Choroid plexus epithelial cell (primary cell): Measurements from ENCODE around the gene TRABD2B.

Experiments
- DNase-seq: peaks from one replicate; pipeline ENCODE4 v3.0.0-alpha.2; 2010; ENCODE audit warnings: low read depth
- H3K4me3 ChIP-seq: 2 replicates; pipeline ENCODE4 v1.5.1; 2011; ENCODE audit warnings: low read depth, mild to moderate bottlenecking, control low read depth, low read length, moderate library complexity
- CTCF ChIP-seq: conservative IDR thresholded peaks from 2 replicates; pipeline ENCODE4 v1.5.1; 2011; ENCODE audit warnings: low read depth, mild to moderate bottlenecking, control low read depth, inconsistent platforms, low read length, moderate library complexity

The TRABD2B gene

DNA sequence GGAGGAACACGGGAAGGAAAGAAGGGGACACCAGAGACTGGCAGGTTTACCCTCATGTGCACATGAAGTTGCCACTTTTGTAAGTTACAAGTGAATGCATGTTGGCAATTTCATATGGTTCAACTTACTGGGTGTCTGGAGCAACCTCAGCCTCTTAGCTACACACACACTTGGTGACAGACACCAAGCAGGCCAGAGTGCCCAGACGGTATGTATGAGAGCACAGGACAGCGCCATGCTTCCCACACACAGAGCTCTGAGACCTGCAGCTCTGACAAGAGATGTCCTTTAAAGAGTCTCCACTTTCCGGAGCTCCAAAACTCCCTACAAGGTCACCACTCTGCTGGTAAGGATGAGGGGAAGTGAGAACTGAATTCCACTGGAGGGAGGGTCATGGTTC lies 1.9 kb upstream of the TRABD2B start:
- no peak for DNase-seq
- no peak overlapping the region for H3K4me3 ChIP-seq
- no peak for TF ChIP-seq CTCF

- no peak overlapping the region for H3K4me3 ChIP-seq
- DNase-seq: no peak
- TF ChIP-seq CTCF: no peak
Measured at GRCh38 chr1:47998396-47998990, 1.3 kb upstream of the TRABD2B start.

DNA sequence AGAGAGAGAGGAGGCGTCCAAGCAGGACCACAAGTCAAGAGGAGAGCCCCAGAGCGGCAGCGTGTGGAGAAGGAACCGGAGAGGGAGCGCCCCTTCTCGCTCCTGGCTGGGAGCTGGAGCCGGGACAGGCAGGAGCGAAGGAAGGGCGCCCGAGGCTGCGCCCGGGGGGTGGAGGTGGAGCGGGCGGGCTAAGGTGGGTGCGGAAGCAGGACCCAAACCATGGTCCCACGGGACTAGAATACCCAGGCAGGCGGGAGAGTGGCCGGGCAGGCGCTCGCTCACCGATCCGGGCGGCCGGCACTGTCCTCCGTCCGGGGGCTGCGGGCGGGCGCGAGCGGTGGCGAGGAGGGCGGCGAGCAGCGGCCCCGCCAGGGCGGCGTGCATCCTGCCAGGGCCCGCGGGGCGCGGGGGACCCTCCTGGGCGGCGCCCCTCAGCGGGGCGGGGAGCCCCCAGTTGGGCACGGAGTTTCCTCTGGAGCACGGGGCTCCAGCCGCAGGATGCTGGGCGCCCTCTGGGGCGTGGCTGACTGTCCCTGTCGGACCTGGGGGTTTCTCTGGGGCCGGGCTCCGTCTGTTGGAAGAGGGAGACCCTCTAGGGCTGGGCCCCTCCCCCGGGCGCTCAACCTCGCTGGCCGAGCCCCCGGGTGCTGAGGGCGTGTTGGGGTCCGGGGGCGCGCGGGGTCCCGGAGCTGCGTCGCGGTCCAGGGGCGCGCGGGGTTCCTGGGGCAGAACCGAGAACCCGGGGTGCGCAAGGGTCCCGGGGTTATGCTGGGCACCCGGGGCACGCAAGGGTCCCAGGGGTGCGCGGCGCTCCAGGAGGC lies 569 bp downstream of the TRABD2B start:
- TF ChIP-seq CTCF: no peak
- peak; percentile 31 for DNase-seq
- H3K4me3 ChIP-seq: peak overlapping the region; percentile 67

DNA sequence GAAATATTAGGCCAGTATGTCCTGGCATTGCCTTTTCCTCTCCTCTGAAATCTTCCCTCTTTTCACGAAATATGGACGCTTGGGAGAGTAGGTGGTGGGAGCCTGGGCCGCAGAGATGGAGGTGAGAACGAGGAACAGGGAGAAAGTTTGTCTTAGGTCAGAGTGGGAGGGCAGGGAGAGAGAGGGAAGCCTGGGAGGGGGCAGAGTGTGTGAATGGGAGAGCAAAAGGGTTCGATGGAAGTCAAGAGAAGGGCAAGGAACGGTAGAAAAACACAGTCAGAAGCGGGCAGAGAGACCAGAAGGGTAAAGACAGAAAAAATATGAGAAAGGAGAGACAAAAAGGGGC lies 1.2 kb downstream of the TRABD2B start:
- no peak for TF ChIP-seq CTCF
- peak overlapping the region; percentile 67 for H3K4me3 ChIP-seq

GRCh38 chr1:47995306-47996050 lies 1.7 kb downstream of the TRABD2B start:
- TF ChIP-seq CTCF: no peak
- no peak overlapping the region for H3K4me3 ChIP-seq
- DNase-seq: no peak

More for the DNA sequence above, 1.2 kb downstream of the TRABD2B start:
- no peak for DNase-seq

- TF ChIP-seq CTCF: no peak
- no peak overlapping the region for H3K4me3 ChIP-seq
Measured at GRCh38 chr1:47993881-47994625, 3.1 kb downstream of the TRABD2B start.

More at GRCh38 chr1:47993881-47994625, 3.1 kb downstream of the TRABD2B start:
- no peak for DNase-seq
